Astrocyte (in vitro differentiated cells and primary cell): ENCODE data around the gene SETD1A.

Experiments
- EZH2 ChIP-seq: IDR thresholded peaks from 2 replicates; pipeline ENCODE4 v1.6.1; 2012; ENCODE audit warnings: mild to moderate bottlenecking, low read length, inconsistent platforms; ENCODE audit not compliant: insufficient read depth
- TF ChIP-seq, protein P1 (sequence below): IDR thresholded peaks from 2 replicates; pipeline ENCODE4 v1.5.1; 2011; ENCODE audit warnings: low read depth, mild to moderate bottlenecking, inconsistent platforms, low read length, moderate library complexity; ENCODE audit not compliant: insufficient read depth

- TF ChIP-seq, protein P1, sequence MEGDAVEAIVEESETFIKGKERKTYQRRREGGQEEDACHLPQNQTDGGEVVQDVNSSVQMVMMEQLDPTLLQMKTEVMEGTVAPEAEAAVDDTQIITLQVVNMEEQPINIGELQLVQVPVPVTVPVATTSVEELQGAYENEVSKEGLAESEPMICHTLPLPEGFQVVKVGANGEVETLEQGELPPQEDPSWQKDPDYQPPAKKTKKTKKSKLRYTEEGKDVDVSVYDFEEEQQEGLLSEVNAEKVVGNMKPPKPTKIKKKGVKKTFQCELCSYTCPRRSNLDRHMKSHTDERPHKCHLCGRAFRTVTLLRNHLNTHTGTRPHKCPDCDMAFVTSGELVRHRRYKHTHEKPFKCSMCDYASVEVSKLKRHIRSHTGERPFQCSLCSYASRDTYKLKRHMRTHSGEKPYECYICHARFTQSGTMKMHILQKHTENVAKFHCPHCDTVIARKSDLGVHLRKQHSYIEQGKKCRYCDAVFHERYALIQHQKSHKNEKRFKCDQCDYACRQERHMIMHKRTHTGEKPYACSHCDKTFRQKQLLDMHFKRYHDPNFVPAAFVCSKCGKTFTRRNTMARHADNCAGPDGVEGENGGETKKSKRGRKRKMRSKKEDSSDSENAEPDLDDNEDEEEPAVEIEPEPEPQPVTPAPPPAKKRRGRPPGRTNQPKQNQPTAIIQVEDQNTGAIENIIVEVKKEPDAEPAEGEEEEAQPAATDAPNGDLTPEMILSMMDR: no peak
- TF ChIP-seq EZH2: no peak
Observed at GRCh38 chr16:30925995-30926811, 31.4 kb upstream of the SETD1A start.
